Endothelial cell of umbilical vein (primary cell): ENCODE data around the gene PYGB. TPM values are rescaled to one million over a fixed set of nuclear protein-coding genes. Genes with fewer than 3 reads are reported as not detected.

ENCODE experiments used
- BruUV-seq: library from RNA; stranded (reverse); fragments of 400-500 nt; replicated peaks from 2 replicates; lab custom pipeline; 2021; lab: Mats Ljungman, UMichigan
- CTCF ChIA-PET: fragments of 300-600, 350-600 bp; sonication (Branson Sonifier 250); formaldehyde crosslinking; loops from one replicate; lab custom pipeline; 2021; ENCODE audit warnings: antibody characterized with exemption, inconsistent platforms; lab: Charles Lee
- POLR2A ChIA-PET: fragments of 300-600, 350-600 bp; sonication (Branson Sonifier 250); formaldehyde crosslinking; loops from one replicate; lab custom pipeline; 2021; ENCODE audit warnings: antibody characterized with exemption, inconsistent platforms; lab: Charles Lee
- DNase-seq: peaks from one replicate; pipeline ENCODE4 v3.0.0-alpha.2; 2011; ENCODE audit warnings: low read depth, low spot score
- FAIRE-seq: peaks from 2 replicates; lab custom pipeline; 2011; peaks lifted over from hg19 to GRCh38; lab: Jason Lieb, UNC
- H2AFZ ChIP-seq: 2 replicates; pipeline ENCODE4 v1.6.0; 2012; ENCODE audit warnings: low read depth, low read length, control low read depth, inconsistent platforms
- H3K27ac ChIP-seq: 2 replicates; pipeline ENCODE4 v1.5.1; 2011; ENCODE audit warnings: low read depth, mild to moderate bottlenecking, control low read depth, low read length, moderate library complexity; ENCODE audit not compliant: insufficient read depth
- H3K27me3 ChIP-seq, 2 experiments: 2 replicates each; pipeline versions ENCODE4 v1.6.0 to v1.6.1; 2011; ENCODE audit warnings: low read length in 2 of 2, mixed read lengths in 1 of 2; ENCODE audit not compliant: control insufficient read depth in 2 of 2, insufficient read depth in 2 of 2
- H3K36me3 ChIP-seq, 2 experiments: 2 replicates in 1 of 2; 3 replicates in 1 of 2; pipeline ENCODE4 v1.5.1; 2011; ENCODE audit warnings: low read length in 2 of 2, mild to moderate bottlenecking in 1 of 2, moderate library complexity in 1 of 2; ENCODE audit not compliant: control insufficient read depth in 2 of 2, insufficient read depth in 2 of 2; ENCODE audit errors: extremely low read depth in 1 of 2
- H3K4me1 ChIP-seq: 3 replicates; pipeline ENCODE4 v1.5.1; 2011; ENCODE audit warnings: mild to moderate bottlenecking, low read length; ENCODE audit not compliant: control insufficient read depth, insufficient read depth; ENCODE audit errors: extremely low read depth
- H3K4me2 ChIP-seq: 2 replicates; pipeline ENCODE4 v1.6.1; 2011; ENCODE audit warnings: low read length, control low read depth, mixed read lengths; ENCODE audit not compliant: insufficient read depth
- H3K4me3 ChIP-seq, 3 experiments: fragments of 200-600 bp in 1 of 3; sonication (generic), shearing (Covaris generic) in 1 of 3; replicated peaks in 1 of 3; 2 replicates each; pipeline ENCODE4 v1.5.1; 2011 to 2016; ENCODE audit warnings: control low read depth in 3 of 3, low read length in 3 of 3, mild to moderate bottlenecking in 2 of 3, inconsistent platforms in 1 of 3, low read depth in 1 of 3, moderate library complexity in 1 of 3; ENCODE audit not compliant: insufficient read depth in 1 of 3
- H3K79me2 ChIP-seq: 2 replicates; pipeline ENCODE4 v1.6.0; 2012; ENCODE audit warnings: low read length, inconsistent platforms; ENCODE audit not compliant: control insufficient read depth, insufficient read depth
- H3K9ac ChIP-seq: replicated peaks from 2 replicates; pipeline ENCODE3; 2011; ENCODE audit warnings: low read length, control low read depth; ENCODE audit not compliant: insufficient read depth; ENCODE audit errors: extremely low read depth
- H3K9me1 ChIP-seq: replicated peaks from 3 replicates; pipeline ENCODE4 v1.6.0; 2011; ENCODE audit warnings: mild to moderate bottlenecking, low read length; ENCODE audit not compliant: control insufficient read depth, insufficient read depth; ENCODE audit errors: extremely low read depth
- H3K9me3 ChIP-seq: replicated peaks from 2 replicates; pipeline ENCODE4 v1.5.1; 2012; ENCODE audit warnings: low read length, inconsistent platforms; ENCODE audit not compliant: control insufficient read depth, insufficient read depth
- H4K20me1 ChIP-seq: replicated peaks from 2 replicates; pipeline ENCODE3; 2011; ENCODE audit warnings: mild to moderate bottlenecking, low read length; ENCODE audit not compliant: control insufficient read depth, insufficient read depth; ENCODE audit errors: extremely low read depth
- EZH2 ChIP-seq: IDR thresholded peaks from 2 replicates; pipeline ENCODE4 v1.6.1; 2012; ENCODE audit warnings: borderline replicate concordance, low read depth, mild to moderate bottlenecking, moderate library complexity, low read length, inconsistent platforms; ENCODE audit not compliant: severe bottlenecking
- FOS ChIP-seq: IDR thresholded peaks from 2 replicates; pipeline ENCODE4 v1.6.1; 2011; ENCODE audit warnings: mild to moderate bottlenecking, low read length, moderate library complexity, borderline replicate concordance; ENCODE audit not compliant: insufficient read depth
- GATA2 ChIP-seq: IDR thresholded peaks from 2 replicates; pipeline ENCODE4 v1.7.0; 2011; ENCODE audit warnings: low read depth, mild to moderate bottlenecking, moderate library complexity, mixed read lengths, low read length; ENCODE audit not compliant: insufficient read length, insufficient read depth
- JUN ChIP-seq: IDR thresholded peaks from 2 replicates; pipeline ENCODE4 v1.6.1; 2011; ENCODE audit warnings: borderline replicate concordance, low read depth; ENCODE audit not compliant: insufficient read length, insufficient read depth
- MYC ChIP-seq: IDR thresholded peaks from one replicate; pipeline ENCODE4 v1.6.1; 2011; ENCODE audit warnings: mild to moderate bottlenecking, low read depth, low read length
- POLR2A ChIP-seq: IDR thresholded peaks from 2 replicates; pipeline ENCODE4 v1.6.1; 2012; ENCODE audit warnings: low read depth, mild to moderate bottlenecking, control low read depth, low read length
- POLR2AphosphoS5 ChIP-seq: IDR thresholded peaks from 2 replicates; pipeline ENCODE4 v1.6.1; 2012; ENCODE audit warnings: low read depth, mild to moderate bottlenecking, control low read depth, low read length, moderate library complexity; ENCODE audit not compliant: insufficient read depth
- dilution Hi-C: fragments of 300-500 bp; cut with MboI; formaldehyde crosslinking; loops from one replicate; pipeline ENCODE4 v1.15.0; 2019; ENCODE audit warnings: low sequenced_read_pairs; ENCODE audit not compliant: extremely low pct_ligation_motif_present
- intact Hi-C: fragments of 100-400 bp; cut with micrococcal nuclease; formaldehyde crosslinking; loops from one replicate; pipeline ENCODE4 v1.10.0; 2022
- polyA plus RNA-seq, 4 experiments: library from polyadenylated mRNA; depleted of rRNA in 3 of 4; stranded (reverse) in 3 of 4; unstranded in 1 of 4; fragments of >200 nt; gene quantifications; 2 replicates each; pipeline versions ENCODE4 v1.2.1 to v1.2.3, GENCODE V29; 2011 to 2012; ENCODE audit warnings: missing spikeins in 1 of 4
- total RNA-seq: library from RNA; stranded (reverse); gene quantifications from 2 replicates; pipeline ENCODE4 v1.2.3, GENCODE V29; 2021
- TF ChIP-seq, protein P1 (sequence below): IDR thresholded peaks from 2 replicates; pipeline ENCODE4 v1.6.1; 2011; ENCODE audit not compliant: insufficient read depth, insufficient read length
- TF ChIP-seq, protein P2 (sequence below), 2 donors: IDR thresholded peaks; 1 replicate in 1 of 2; 2 replicates in 1 of 2; pipeline ENCODE4 v1.5.1; 2011; ENCODE audit warnings: low read length in 2 of 2, mild to moderate bottlenecking in 2 of 2, moderate library complexity in 2 of 2, control low read depth in 1 of 2, inconsistent platforms in 1 of 2, low read depth in 1 of 2; ENCODE audit not compliant: insufficient read depth in 1 of 2; ENCODE audit errors: extremely low read depth in 1 of 2

PYGB gene
- total and polyA plus RNA-seq, 2 donors (not counting 3 experiments of a cell fraction or from before 2014, with no cell fraction given) = 36.1 to 60.2 TPM

GRCh38 chr20:25310268-25310920 is 62.5 kb downstream of the PYGB start:
- POLR2A ChIA-PET = no interaction called here
- peak; percentile 68 for DNase-seq
- no peaks in the 10 kb centered on the region for H3K79me2 ChIP-seq
- H3K4me3 ChIP-seq = no peak overlapping the region
- peak; percentile 78 for FAIRE-seq
- no peaks in the 10 kb centered on the region for H4K20me1 ChIP-seq
- H3K9me3 ChIP-seq = no peaks in the 10 kb centered on the region
- no TSS peak for BruUV-seq
- TF ChIP-seq EZH2 = no peak
- TF ChIP-seq GATA2 = no peak
- TF ChIP-seq JUN = peak; percentile 57
- peak; percentile 74 for TF ChIP-seq FOS
- TF ChIP-seq MYC = no peak
- TF ChIP-seq POLR2A = no peak
- peak; percentile 31 for TF ChIP-seq POLR2AphosphoS5
- TF ChIP-seq, protein P1, sequence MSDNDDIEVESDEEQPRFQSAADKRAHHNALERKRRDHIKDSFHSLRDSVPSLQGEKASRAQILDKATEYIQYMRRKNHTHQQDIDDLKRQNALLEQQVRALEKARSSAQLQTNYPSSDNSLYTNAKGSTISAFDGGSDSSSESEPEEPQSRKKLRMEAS = no peak
- TF ChIP-seq, protein P2, sequence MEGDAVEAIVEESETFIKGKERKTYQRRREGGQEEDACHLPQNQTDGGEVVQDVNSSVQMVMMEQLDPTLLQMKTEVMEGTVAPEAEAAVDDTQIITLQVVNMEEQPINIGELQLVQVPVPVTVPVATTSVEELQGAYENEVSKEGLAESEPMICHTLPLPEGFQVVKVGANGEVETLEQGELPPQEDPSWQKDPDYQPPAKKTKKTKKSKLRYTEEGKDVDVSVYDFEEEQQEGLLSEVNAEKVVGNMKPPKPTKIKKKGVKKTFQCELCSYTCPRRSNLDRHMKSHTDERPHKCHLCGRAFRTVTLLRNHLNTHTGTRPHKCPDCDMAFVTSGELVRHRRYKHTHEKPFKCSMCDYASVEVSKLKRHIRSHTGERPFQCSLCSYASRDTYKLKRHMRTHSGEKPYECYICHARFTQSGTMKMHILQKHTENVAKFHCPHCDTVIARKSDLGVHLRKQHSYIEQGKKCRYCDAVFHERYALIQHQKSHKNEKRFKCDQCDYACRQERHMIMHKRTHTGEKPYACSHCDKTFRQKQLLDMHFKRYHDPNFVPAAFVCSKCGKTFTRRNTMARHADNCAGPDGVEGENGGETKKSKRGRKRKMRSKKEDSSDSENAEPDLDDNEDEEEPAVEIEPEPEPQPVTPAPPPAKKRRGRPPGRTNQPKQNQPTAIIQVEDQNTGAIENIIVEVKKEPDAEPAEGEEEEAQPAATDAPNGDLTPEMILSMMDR (IDR thresholded peaks at IDR 0.05; ENCODE audit: extremely low read depth in 1 of 2, insufficient read depth in 1 of 2, low read depth in 1 of 2, low read length in 2 of 2) = peak; percentile 38 to 44
- no peaks in the 10 kb centered on the region for H3K27me3 ChIP-seq
- no peaks in the 10 kb centered on the region for H3K36me3 ChIP-seq
- no peak overlapping the region for H2AFZ ChIP-seq
- no peak overlapping the region for H3K9ac ChIP-seq
- no peaks in the 10 kb centered on the region for H3K9me1 ChIP-seq
- dilution Hi-C loops = no loop called here
- intact Hi-C loops = loop anchor here (1.0 to 2.0 kb wide), 2 partner anchors 80 to 89 kb away; partner anchors contain the start of gene ABHD12
- CTCF ChIA-PET = interaction anchor here (0.6 to 3.2 kb wide), 8 partner anchors 11 to 262 kb away, joined by 4 to 31 read pairs (median 5); partner anchors contain the start of gene GINS1
- H3K27ac ChIP-seq = peak overlapping the region; percentile 21
- peaks cover 16% of the 10 kb centered on the region for H3K4me1 ChIP-seq
- peak overlapping the region; percentile 2 for H3K4me2 ChIP-seq
